ENCODE results near the gene MYOM3. TPM values are rescaled to one million over a fixed set of nuclear protein-coding genes. Genes with fewer than 3 reads are reported as not detected.
"Not testable (repeated sequence)": the region's sequence is repeated elsewhere in the genome, so short reads cannot be mapped to it uniquely, and the experiment has no call there.

The MYOM3 gene
- total RNA-seq, 1 experiment from 2014 or later: 7.9 TPM

DNA sequence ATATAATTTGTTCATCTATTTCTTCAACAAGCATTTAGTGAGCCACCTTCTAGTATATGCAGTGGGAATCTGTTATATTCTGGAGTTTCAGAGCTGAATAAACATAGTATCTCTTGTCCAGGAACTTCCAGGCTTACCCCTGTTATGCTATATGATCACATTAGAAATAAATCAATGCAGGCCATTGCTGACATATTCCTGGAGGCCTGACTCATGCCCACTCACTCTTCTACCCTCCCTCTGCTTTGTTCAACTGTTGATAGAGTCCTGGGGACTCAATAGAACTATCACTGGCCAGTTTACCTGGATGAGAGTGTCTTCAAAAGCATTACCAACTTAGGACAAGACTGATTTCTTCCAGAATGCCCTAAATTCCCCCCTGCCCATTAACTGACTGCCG, 102.5 kb downstream of the MYOM3 start:
- Histone ChIP-seq H4K20me1 (ENCODE audit: insufficient read depth) (no peaks in the 10 kb centered on the region), H3K4me3 (replicated peaks in 1 of 2; ENCODE audit: low read depth in 1 of 2, low read length in 2 of 2) (no peak overlapping the region), H3K9me3 (ENCODE audit: control insufficient read depth in 1 of 2, insufficient read depth in 1 of 2, low read depth in 1 of 2, low read length in 2 of 2) (no peaks in the 10 kb centered on the region), H3K9me2 (ENCODE audit: insufficient read depth) (no peaks in the 10 kb centered on the region), H3K9ac (ENCODE audit: low read length) (no peak overlapping the region), H3K27ac (ENCODE audit: low read depth, low read length) (no peak overlapping the region), H2AFZ (ENCODE audit: low read depth, low read length, poor library complexity, severe bottlenecking) (peak overlapping the region; percentile 41), H3K4me1 (ENCODE audit: control insufficient read depth in 1 of 2, insufficient read depth in 2 of 2, low read length in 2 of 2) (peaks cover 13 to 15% of the 10 kb centered on the region in 2 experiments), H3K4me2 (ENCODE audit: low read length) (peak overlapping the region; percentile 38), H3K79me2 (ENCODE audit: insufficient read depth, low read length) (no peaks in the 10 kb centered on the region), H3K36me3 (ENCODE audit: control insufficient read depth in 1 of 2, insufficient read depth in 2 of 2, low read length in 2 of 2) (no peaks in the 10 kb centered on the region), H3K27me3 (ENCODE audit: insufficient read depth, low read length) (no peaks in the 10 kb centered on the region)
- TF ChIP-seq JUND (IDR thresholded peaks at IDR 0.05): peak; percentile 60; the same call in 1 of the 2 replicates
- no peak for TF ChIP-seq CBX3 (IDR thresholded peaks at IDR 0.05; ENCODE audit: low read depth)
- TF ChIP-seq FOSL1 (IDR thresholded peaks at IDR 0.05; ENCODE audit: low read depth): peak; percentile 68
- BruUV-seq (replicated peaks): no TSS peak
- intact Hi-C loops (cut with micrococcal nuclease): no loop called here
- POLR2A ChIA-PET: interaction anchor here (0.5 kb wide), 1 partner anchor 17 kb away, joined by 3 read pairs; no protein-coding TSS in a partner anchor
- ATAC-seq: peak; percentile 94
- DNase-seq (ENCODE audit: low read depth, low spot score): no peak
- CTCF ChIA-PET: no interaction called here
- RAD21 ChIA-PET (ENCODE audit: low non-redundant PET in 1 of 2, low total read pairs in 2 of 2, uncharacterized antibody in 2 of 2, unreplicated experiment in 2 of 2): no interaction called here

DNA sequence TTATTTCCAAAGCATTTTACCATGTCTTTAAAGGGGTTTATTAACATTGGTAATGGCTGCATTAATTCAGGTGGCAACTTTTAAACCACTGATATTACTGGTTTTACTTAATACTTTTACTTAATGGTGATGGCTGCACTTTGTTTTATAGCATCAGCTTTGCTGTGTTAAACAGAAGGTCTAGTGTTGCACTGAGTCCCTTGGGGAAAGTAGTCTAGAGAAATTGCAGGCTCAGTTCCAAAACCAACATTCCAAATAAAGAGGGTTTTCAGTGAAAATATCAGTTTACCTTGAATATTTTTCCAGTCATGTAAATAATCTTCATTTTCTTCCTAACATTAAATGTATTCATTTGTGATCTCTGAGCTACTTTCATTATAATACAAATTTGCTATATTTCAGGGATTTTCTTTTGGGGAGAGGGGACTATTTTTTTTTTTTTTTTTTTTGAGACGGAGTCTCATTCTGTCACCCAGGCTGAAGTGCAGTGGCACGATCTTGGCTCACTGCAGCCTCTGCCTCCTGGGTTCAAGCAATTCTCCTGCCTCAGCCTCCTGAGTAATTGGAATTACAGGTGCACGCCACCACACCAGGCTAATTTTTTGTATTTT, 103.3 kb downstream of the MYOM3 start:
- H3K36me3 ChIP-seq (ENCODE audit: control insufficient read depth in 1 of 2, insufficient read depth in 2 of 2, low read length in 2 of 2); RAD21 ChIA-PET (ENCODE audit: low non-redundant PET in 1 of 2, low total read pairs in 2 of 2, uncharacterized antibody in 2 of 2, unreplicated experiment in 2 of 2); H3K27ac ChIP-seq (ENCODE audit: low read depth, low read length); intact Hi-C loops (cut with micrococcal nuclease); H3K27me3 ChIP-seq (ENCODE audit: insufficient read depth, low read length); H3K9me3 ChIP-seq (ENCODE audit: control insufficient read depth in 1 of 2, insufficient read depth in 1 of 2, low read depth in 1 of 2, low read length in 2 of 2); H3K9me2 ChIP-seq (ENCODE audit: insufficient read depth); H3K79me2 ChIP-seq (ENCODE audit: insufficient read depth, low read length); DNase-seq (ENCODE audit: low read depth, low spot score); H3K4me3 ChIP-seq (replicated peaks in 1 of 2; ENCODE audit: low read depth in 1 of 2, low read length in 2 of 2); ATAC-seq; H4K20me1 ChIP-seq (ENCODE audit: insufficient read depth); CTCF ChIA-PET; BruUV-seq (replicated peaks); H3K9ac ChIP-seq (ENCODE audit: low read length); H2AFZ ChIP-seq (ENCODE audit: low read depth, low read length, poor library complexity, severe bottlenecking): not testable (repeated sequence)
- POLR2A ChIA-PET: interaction anchor here (0.5 kb wide), 1 partner anchor 16 kb away, joined by 3 read pairs; no protein-coding TSS in a partner anchor
- Histone ChIP-seq H3K4me1 (ENCODE audit: control insufficient read depth in 1 of 2, insufficient read depth in 2 of 2, low read length in 2 of 2) (peaks cover 14 to 17% of the 10 kb centered on the region in 2 experiments), H3K4me2 (ENCODE audit: low read length) (peak overlapping the region; percentile 38; the same call in 1 of the 2 replicates)
